K562 (cell line): ENCODE results near the gene EGLN3. TPM values are rescaled to one million over a fixed set of nuclear protein-coding genes. Genes with fewer than 3 reads are reported as not detected.

Source experiments
- ARID2 ChIP-seq: fragments of 450-650 bp; IDR thresholded peaks from 2 replicates; pipeline ENCODE4 v1.6.1; 2017; ENCODE audit warnings: antibody characterized with exemption, mild to moderate bottlenecking
- ARID3A ChIP-seq: IDR thresholded peaks from 2 replicates; pipeline ENCODE4 v1.6.1; 2012; ENCODE audit warnings: low read depth, low read length, improper control_type of control experiment, borderline replicate concordance
- CXXC5 ChIP-seq: fragments of 250-450 bp; sonication (Bioruptor Pico); IDR thresholded peaks from 2 replicates; pipeline ENCODE4 v1.8.0; 2022; ENCODE audit warnings: inconsistent platforms, mild to moderate bottlenecking, moderate library complexity
- ELK3 ChIP-seq: fragments of 450-650 bp; formaldehyde crosslinking; IDR thresholded peaks from 2 replicates; pipeline ENCODE4 v1.4.0; 2020; ENCODE audit warnings: mild to moderate bottlenecking
- HDAC1 ChIP-seq, 2 experiments: fragments of 450-650 bp; IDR thresholded peaks; 2 replicates each; pipeline ENCODE4 v1.6.1; 2016 to 2017; ENCODE audit warnings: inconsistent platforms in 1 of 2, mild to moderate bottlenecking in 1 of 2, moderate library complexity in 1 of 2
- HDAC3 ChIP-seq: fragments of 450-650 bp; IDR thresholded peaks from 2 replicates; pipeline ENCODE4 v1.6.1; 2018; ENCODE audit warnings: borderline replicate concordance, mild to moderate bottlenecking, moderate library complexity; ENCODE audit not compliant: partially characterized antibody
- HMGXB4 ChIP-seq: sonication (generic); formaldehyde crosslinking; IDR thresholded peaks from 2 replicates; pipeline ENCODE4 v1.8.1; 2023; ENCODE audit warnings: mild to moderate bottlenecking, missing genetic modification reagents
- MAFF ChIP-seq: IDR thresholded peaks from 2 replicates; pipeline ENCODE4 v1.6.1; 2012; ENCODE audit warnings: low read length, improper control_type of control experiment
- MBD1 ChIP-seq: fragments of 250-450 bp; sonication (Bioruptor Pico); IDR thresholded peaks from 2 replicates; pipeline ENCODE4 v1.8.0; 2022; ENCODE audit warnings: inconsistent platforms
- SRF ChIP-seq, 2 experiments: fragments of 250-450, 450-650 bp in 1 of 2; sonication (Bioruptor Pico) in 1 of 2; sonication (generic) in 1 of 2; formaldehyde crosslinking; IDR thresholded peaks; 2 replicates each; pipeline versions ENCODE4 v1.5.0 to v1.5.1; 2020 to 2022; ENCODE audit warnings: mild to moderate bottlenecking in 1 of 2, missing genetic modification reagents in 1 of 2
- UBTF ChIP-seq, 2 experiments: IDR thresholded peaks; 2 replicates each; pipeline ENCODE4 v1.6.1; 2012; ENCODE audit warnings: improper control_type of control experiment in 2 of 2, low read depth in 2 of 2, low read length in 2 of 2, borderline replicate concordance in 1 of 2
- ZMIZ1 ChIP-seq, 2 experiments: fragments of 150-350 bp in 1 of 2; IDR thresholded peaks; 2 replicates each; pipeline ENCODE4 v1.6.1; 2012 to 2016; ENCODE audit warnings: low read depth in 2 of 2, low read length in 2 of 2, mild to moderate bottlenecking in 1 of 2, moderate library complexity in 1 of 2
- ZNF217 ChIP-seq: sonication (generic); formaldehyde crosslinking; IDR thresholded peaks from 2 replicates; pipeline ENCODE4 v1.8.0; 2022; ENCODE audit warnings: mild to moderate bottlenecking, missing genetic modification reagents
- ZNF384 ChIP-seq: IDR thresholded peaks from 2 replicates; pipeline ENCODE4 v1.6.1; 2012; ENCODE audit warnings: low read depth, low read length, improper control_type of control experiment
- polyA plus RNA-seq, 8 experiments: library from polyadenylated mRNA; depleted of rRNA in 4 of 8; stranded (reverse) in 5 of 8; unstranded in 3 of 8; fragments of >200 nt; fragmentation: Nextera tagmentation in 2 of 8; fragmentation: Illumina TruSeq in 1 of 8; extraction: Ambion mirVana in 2 of 8; extraction: Trizol in 1 of 8; gene quantifications; 2 replicates each; pipeline versions ENCODE4 v1.2.1 to v1.2.3, GENCODE V29; 2011 to 2014; ENCODE audit warnings: inconsistent platforms in 1 of 8, missing spikeins in 1 of 8
- total RNA-seq, 7 experiments: library from RNA; depleted of rRNA in 6 of 7; stranded (reverse); fragments of >200 nt in 6 of 7; fragmentation: Illumina TruSeq in 2 of 7; extraction: Trizol in 2 of 7; gene quantifications; 2 replicates each; pipeline versions ENCODE4 v1.2.1 to v1.2.3, GENCODE V29; 2011 to 2021; ENCODE audit warnings: low replicate concordance in 1 of 7

The EGLN3 gene
- total and polyA plus RNA-seq, 9 of the 15 experiments (the other 6 are each of a cell fraction or from before 2014, with no cell fraction given): 2.5 to 87.6 (median 5.8) TPM

- no peak for TF ChIP-seq ARID3A
- no peak for TF ChIP-seq ARID2
- TF ChIP-seq MBD1 (CRISPR knock-in tag): no peak
- no peak for TF ChIP-seq ZNF384
- TF ChIP-seq CXXC5 (CRISPR knock-in tag): no peak
- no peak for TF ChIP-seq UBTF (IDR thresholded peaks at IDR 0.05; ENCODE audit: borderline replicate concordance in 1 of 2, low read depth in 2 of 2, low read length in 2 of 2)
- TF ChIP-seq ZNF217: no peak
- peak in 1 of 2 experiments; percentile 27; a peak in 1 of 4 replicates for TF ChIP-seq SRF (CRISPR knock-in tag; IDR thresholded peaks at IDR 0.05)
- TF ChIP-seq HMGXB4 (CRISPR knock-in tag): no peak
- no peak for TF ChIP-seq MAFF
- TF ChIP-seq HDAC1 (IDR thresholded peaks at IDR 0.05): peak in 1 of 2 experiments; percentile 51; a peak in 1 of 4 replicates
- TF ChIP-seq ELK3 (CRISPR knock-in tag): no peak
- no peak for TF ChIP-seq ZMIZ1 (IDR thresholded peaks at IDR 0.05; ENCODE audit: low read depth in 2 of 2, low read length in 2 of 2)
- TF ChIP-seq HDAC3: no peak
These were observed 7.8 kb upstream of the EGLN3 start (continued) for GRCh38 chr14:33958605-33959226.
